Rectal smooth muscle tissue (tissue), 1 donor: ENCODE measurements around the gene PLEKHG7.

Experiments
- H3K27ac ChIP-seq: one replicate; pipeline ENCODE4 v1.7.0; 2013; ENCODE audit warnings: low read depth, low read length, inconsistent platforms
- H3K27me3 ChIP-seq: one replicate; pipeline ENCODE4 v1.7.0; 2013; ENCODE audit warnings: low read length; ENCODE audit not compliant: control insufficient read depth, insufficient read depth
- H3K36me3 ChIP-seq: one replicate; pipeline ENCODE4 v1.7.0; 2013; ENCODE audit warnings: low read length; ENCODE audit not compliant: control insufficient read depth, insufficient read depth
- H3K4me1 ChIP-seq: one replicate; pipeline ENCODE4 v1.7.0; 2013; ENCODE audit warnings: low read length; ENCODE audit not compliant: control insufficient read depth, insufficient read depth
- H3K4me3 ChIP-seq: one replicate; pipeline ENCODE4 v1.7.0; 2013; ENCODE audit warnings: low read length
- H3K9ac ChIP-seq: one replicate; pipeline ENCODE4 v1.7.0; 2013; ENCODE audit warnings: low read length

Gene PLEKHG7

GRCh38 chr12:92718483-92718990 is 15.7 kb downstream of the PLEKHG7 start:
- H3K4me1 ChIP-seq, result no peaks in the 10 kb centered on the region
- H3K36me3 ChIP-seq, result no peaks in the 10 kb centered on the region
- H3K27me3 ChIP-seq, result no peaks in the 10 kb centered on the region
- no peak overlapping the region for H3K27ac ChIP-seq
- H3K9ac ChIP-seq, result no peak overlapping the region
- H3K4me3 ChIP-seq, result no peak overlapping the region

GRCh38 chr12:92719674-92720073 is 16.9 kb downstream of the PLEKHG7 start:
- Histone ChIP-seq H3K27me3 (no peaks in the 10 kb centered on the region), H3K4me1 (no peaks in the 10 kb centered on the region), H3K36me3 (no peaks in the 10 kb centered on the region), H3K4me3 (no peak overlapping the region), H3K27ac (no peak overlapping the region), H3K9ac (no peak overlapping the region)

- Histone ChIP-seq H3K4me3 (no peak overlapping the region), H3K9ac (no peak overlapping the region), H3K27ac (no peak overlapping the region), H3K27me3 (no peaks in the 10 kb centered on the region), H3K4me1 (no peaks in the 10 kb centered on the region), H3K36me3 (no peaks in the 10 kb centered on the region)
Observed at GRCh38 chr12:92721130-92721529, 18.3 kb downstream of the PLEKHG7 start.

- Histone ChIP-seq H3K27me3 (no peaks in the 10 kb centered on the region), H3K9ac (no peak overlapping the region), H3K36me3 (no peaks in the 10 kb centered on the region), H3K4me1 (no peaks in the 10 kb centered on the region), H3K4me3 (no peak overlapping the region), H3K27ac (no peak overlapping the region)
Observed at GRCh38 chr12:92721656-92722055, 18.9 kb downstream of the PLEKHG7 start.

- Histone ChIP-seq H3K4me1 (no peaks in the 10 kb centered on the region), H3K36me3 (no peaks in the 10 kb centered on the region), H3K9ac (no peak overlapping the region), H3K27me3 (no peaks in the 10 kb centered on the region), H3K27ac (no peak overlapping the region), H3K4me3 (no peak overlapping the region)
Observed at GRCh38 chr12:92722897-92723296, 20.1 kb downstream of the PLEKHG7 start.

- no peak overlapping the region for H3K27ac ChIP-seq
- H3K4me3 ChIP-seq, result no peak overlapping the region
- H3K4me1 ChIP-seq, result no peaks in the 10 kb centered on the region
- H3K27me3 ChIP-seq, result no peaks in the 10 kb centered on the region
- no peaks in the 10 kb centered on the region for H3K36me3 ChIP-seq
- H3K9ac ChIP-seq, result no peak overlapping the region
Observed at GRCh38 chr12:92726850-92727249, 24.1 kb downstream of the PLEKHG7 start.

- no peak overlapping the region for H3K9ac ChIP-seq
- no peaks in the 10 kb centered on the region for H3K27me3 ChIP-seq
- no peaks in the 10 kb centered on the region for H3K36me3 ChIP-seq
- H3K27ac ChIP-seq, result no peak overlapping the region
- H3K4me3 ChIP-seq, result no peak overlapping the region
- H3K4me1 ChIP-seq, result peaks cover 2% of the 10 kb centered on the region
Observed at GRCh38 chr12:92729773-92730305, 27.1 kb downstream of the PLEKHG7 start.

- Histone ChIP-seq H3K4me3 (no peak overlapping the region), H3K27me3 (no peaks in the 10 kb centered on the region), H3K9ac (no peak overlapping the region), H3K27ac (no peak overlapping the region), H3K36me3 (no peaks in the 10 kb centered on the region), H3K4me1 (peaks cover 5% of the 10 kb centered on the region)
Observed at GRCh38 chr12:92730758-92731157, 28.0 kb downstream of the PLEKHG7 start.

GRCh38 chr12:92732216-92732615 is 29.4 kb downstream of the PLEKHG7 start:
- peaks cover 5% of the 10 kb centered on the region for H3K4me1 ChIP-seq
- H3K27ac ChIP-seq, result no peak overlapping the region
- H3K27me3 ChIP-seq, result no peaks in the 10 kb centered on the region
- no peaks in the 10 kb centered on the region for H3K36me3 ChIP-seq
- H3K9ac ChIP-seq, result no peak overlapping the region
- H3K4me3 ChIP-seq, result no peak overlapping the region

- no peaks in the 10 kb centered on the region for H3K27me3 ChIP-seq
- no peak overlapping the region for H3K27ac ChIP-seq
- H3K4me3 ChIP-seq, result no peak overlapping the region
- H3K4me1 ChIP-seq, result peaks cover 5% of the 10 kb centered on the region
- no peak overlapping the region for H3K9ac ChIP-seq
- H3K36me3 ChIP-seq, result no peaks in the 10 kb centered on the region
Observed at GRCh38 chr12:92732716-92733115, 29.9 kb downstream of the PLEKHG7 start.

GRCh38 chr12:92733181-92733580 is 30.4 kb downstream of the PLEKHG7 start:
- peaks cover 5% of the 10 kb centered on the region for H3K4me1 ChIP-seq
- H3K27me3 ChIP-seq, result no peaks in the 10 kb centered on the region
- H3K36me3 ChIP-seq, result no peaks in the 10 kb centered on the region
- H3K4me3 ChIP-seq, result no peak overlapping the region
- no peak overlapping the region for H3K27ac ChIP-seq
- no peak overlapping the region for H3K9ac ChIP-seq

- no peak overlapping the region for H3K9ac ChIP-seq
- no peaks in the 10 kb centered on the region for H3K27me3 ChIP-seq
- peaks cover 5% of the 10 kb centered on the region for H3K4me1 ChIP-seq
- no peak overlapping the region for H3K4me3 ChIP-seq
- no peaks in the 10 kb centered on the region for H3K36me3 ChIP-seq
- no peak overlapping the region for H3K27ac ChIP-seq
Observed at GRCh38 chr12:92733661-92734060, 30.9 kb downstream of the PLEKHG7 start.

- Histone ChIP-seq H3K9ac (no peak overlapping the region), H3K27me3 (no peaks in the 10 kb centered on the region), H3K36me3 (no peaks in the 10 kb centered on the region), H3K4me3 (no peak overlapping the region), H3K27ac (no peak overlapping the region), H3K4me1 (peaks cover 5% of the 10 kb centered on the region)
Observed at GRCh38 chr12:92735131-92735721, 32.4 kb downstream of the PLEKHG7 start.
